HepG2 (cell line): ENCODE measurements around the gene TRIM10. TPM values are rescaled to one million over a fixed set of nuclear protein-coding genes. Genes with fewer than 3 reads are reported as not detected.
A peak's percentile ranks its signal among the peaks of the same experiment; 100 is the strongest.

Experiments used
- ATAC-seq: fragments of 200-7000 bp; cut with Tn5 transposase; 3 replicates; pipeline ENCODE4 v1.9.1; 2020; ENCODE audit warnings: mild to moderate bottlenecking, moderate library complexity
- BruUV-seq: library from RNA; stranded (reverse); fragments of 400-500 nt; replicated peaks from 2 replicates; lab custom pipeline; 2021; lab: Mats Ljungman, UMichigan
- CTCF ChIA-PET: fragments of 300-600 bp; formaldehyde crosslinking; extraction: SDS; loops from one replicate; lab custom pipeline; 2021; ENCODE audit warnings: low total read pairs, inconsistent platforms, low intra/inter-chr PET ratio; lab: Yijun Ruan, JAX
- POLR2A ChIA-PET: fragments of 350-600 bp; sonication (Branson Sonifier 250); formaldehyde crosslinking; loops from one replicate; lab custom pipeline; 2020; ENCODE audit warnings: antibody characterized with exemption, inconsistent platforms; lab: Yijun Ruan, JAX
- DNase-seq: peaks from one replicate; pipeline ENCODE4 v3.0.0-alpha.2; 2015; ENCODE audit warnings: low spot score
- FAIRE-seq: peaks from 3 replicates; lab custom pipeline; 2011; peaks lifted over from hg19 to GRCh38; lab: Jason Lieb, UNC
- H2AFZ ChIP-seq: one replicate; pipeline ENCODE4 v1.6.1; 2011; ENCODE audit warnings: low read length, inconsistent platforms
- H3K27ac ChIP-seq: fragments of 300-600 bp; 3 replicates; pipeline ENCODE4 v1.8.0; 2011; ENCODE audit warnings: mixed run types, mild to moderate bottlenecking, mixed read lengths, low read length, inconsistent platforms; ENCODE audit not compliant: insufficient read depth; ENCODE audit errors: extremely low read length
- H3K27me3 ChIP-seq, 2 experiments: fragments of 200-600 bp in 1 of 2; 2 replicates in 1 of 2; 3 replicates in 1 of 2; pipeline versions ENCODE4 v1.6.0 to v1.8.0; 2011; ENCODE audit warnings: low read length in 2 of 2, mild to moderate bottlenecking in 2 of 2, moderate library complexity in 2 of 2, inconsistent platforms in 1 of 2; ENCODE audit not compliant: insufficient read depth in 2 of 2, control insufficient read depth in 1 of 2
- H3K36me3 ChIP-seq, 2 experiments: fragments of 200-600 bp in 1 of 2; replicated peaks in 1 of 2; 2 replicates in 1 of 2; 3 replicates in 1 of 2; pipeline versions ENCODE4 v1.5.1 to v1.8.0; 2011; ENCODE audit warnings: low read length in 2 of 2, inconsistent platforms in 1 of 2; ENCODE audit not compliant: insufficient read depth in 2 of 2, control insufficient read depth in 1 of 2
- H3K4me1 ChIP-seq: 2 replicates; pipeline ENCODE4 v1.5.1; 2012; ENCODE audit warnings: low read length, inconsistent platforms; ENCODE audit not compliant: insufficient read depth
- H3K4me2 ChIP-seq: 2 replicates; pipeline ENCODE4 v1.6.0; 2011; ENCODE audit warnings: low read depth, low read length, inconsistent platforms
- H3K4me3 ChIP-seq, 3 experiments: fragments of 200-600 bp in 1 of 3; sonication (generic), shearing (Covaris generic) in 1 of 3; replicated peaks in 1 of 3; 2 replicates each; pipeline ENCODE4 v1.5.1; 2011 to 2016; ENCODE audit warnings: low read length in 3 of 3, inconsistent platforms in 2 of 3, low read depth in 2 of 3, mild to moderate bottlenecking in 2 of 3, control low read depth in 1 of 3, mixed read lengths in 1 of 3; ENCODE audit not compliant: insufficient read depth in 1 of 3
- H3K79me2 ChIP-seq: one replicate; pipeline ENCODE4 v1.6.1; 2011; ENCODE audit warnings: low read length, inconsistent platforms; ENCODE audit not compliant: insufficient read depth
- H3K9ac ChIP-seq: 2 replicates; pipeline ENCODE4 v1.6.0; 2011; ENCODE audit warnings: mild to moderate bottlenecking, low read depth, low read length, inconsistent platforms; ENCODE audit not compliant: insufficient read depth
- H3K9me3 ChIP-seq: 2 replicates; pipeline ENCODE4 v1.5.1; 2012; ENCODE audit warnings: mild to moderate bottlenecking, low read length
- H4K20me1 ChIP-seq: 2 replicates; pipeline ENCODE4 v1.6.0; 2011; ENCODE audit warnings: inconsistent platforms, mild to moderate bottlenecking, low read length, moderate library complexity; ENCODE audit not compliant: insufficient read depth
- CHD2 ChIP-seq: IDR thresholded peaks from 2 replicates; pipeline ENCODE4 v1.6.1; 2011; ENCODE audit warnings: low read depth, low read length, improper control_type of control experiment
- FOSL2 ChIP-seq: sonication (generic); formaldehyde crosslinking; IDR thresholded peaks from 2 replicates; pipeline ENCODE4 v1.4.0; 2020; ENCODE audit warnings: missing genetic modification reagents
- HOXA5 ChIP-seq: sonication (generic); formaldehyde crosslinking; IDR thresholded peaks from 2 replicates; pipeline ENCODE4 v1.4.0; 2020; ENCODE audit warnings: missing genetic modification reagents
- JARID2 ChIP-seq: sonication (generic); formaldehyde crosslinking; IDR thresholded peaks from 2 replicates; pipeline ENCODE4 v1.8.1; 2023; ENCODE audit warnings: missing genetic modification reagents, inconsistent platforms; ENCODE audit not compliant: insufficient replicate concordance
- MXD4 ChIP-seq: IDR thresholded peaks from 2 replicates; pipeline ENCODE4 v1.6.1; 2016; ENCODE audit warnings: mild to moderate bottlenecking, missing biosample characterization, missing genetic modification reagents
- RARG ChIP-seq: sonication (generic); formaldehyde crosslinking; IDR thresholded peaks from 2 replicates; pipeline ENCODE4 v1.4.0; 2020; ENCODE audit warnings: low read depth, mild to moderate bottlenecking, missing genetic modification reagents
- SIN3A ChIP-seq: IDR thresholded peaks from 2 replicates; pipeline ENCODE4 v1.6.1; 2011; ENCODE audit warnings: low read depth, mild to moderate bottlenecking, control low read depth, low read length, borderline replicate concordance
- THAP11 ChIP-seq: IDR thresholded peaks from 2 replicates; pipeline ENCODE4 v1.6.1; 2016; ENCODE audit warnings: missing biosample characterization, missing genetic modification reagents
- ZBTB14 ChIP-seq: sonication (generic); formaldehyde crosslinking; IDR thresholded peaks from 2 replicates; pipeline ENCODE4 v1.4.0; 2020; ENCODE audit warnings: missing genetic modification reagents
- ZNF143 ChIP-seq: sonication (generic); formaldehyde crosslinking; IDR thresholded peaks from 2 replicates; pipeline ENCODE4 v1.4.0; 2020; ENCODE audit warnings: missing genetic modification reagents
- ZNF281 ChIP-seq: sonication (generic); formaldehyde crosslinking; IDR thresholded peaks from 2 replicates; pipeline ENCODE4 v1.4.0; 2020; ENCODE audit warnings: missing genetic modification reagents, borderline replicate concordance
- ZNF446 ChIP-seq: sonication (generic); formaldehyde crosslinking; IDR thresholded peaks from 2 replicates; pipeline ENCODE4 v1.5.0; 2020; ENCODE audit warnings: mild to moderate bottlenecking, missing genetic modification reagents
- WGBS: methylation state at CpG from one replicate; pipeline ENCODE4 v1.1.6; 2017; ENCODE audit warnings: low lambda C conversion rate; 5-methylcytosine and 5-hydroxymethylcytosine counted together
- in situ Hi-C: cut with HindIII; loops from 2 replicates; pipeline ENCODE4 v1.10.0; 2017; ENCODE audit warnings: low pct_unique_long_range_greater_than_20kb; ENCODE audit not compliant: extremely low pct_ligation_motif_present
- intact Hi-C: fragments of 100-400 bp; cut with micrococcal nuclease; formaldehyde crosslinking; loops from one replicate; pipeline ENCODE4 v1.10.0; 2022; ENCODE audit not compliant: unreplicated experiment
- polyA plus RNA-seq, 8 experiments: library from polyadenylated mRNA; depleted of rRNA in 3 of 8; stranded (reverse) in 7 of 8; unstranded in 1 of 8; fragments of >200 nt; fragmentation: Illumina TruSeq in 4 of 8; extraction: Trizol in 4 of 8; gene quantifications; 2 replicates each; pipeline versions ENCODE4 v1.2.1 to v1.2.3, GENCODE V29; 2011 to 2016; ENCODE audit warnings: low read depth in 4 of 8, missing spikeins in 1 of 8, mixed read lengths in 1 of 8; ENCODE audit not compliant: insufficient read depth in 1 of 8
- total RNA-seq, 5 experiments: library from RNA; depleted of rRNA; stranded (reverse); fragments of >200 nt; fragmentation: Illumina TruSeq; extraction: Trizol; gene quantifications; 2 replicates each; pipeline ENCODE4 v1.2.3, GENCODE V29; 2016; ENCODE audit warnings: low read depth in 1 of 5

Gene TRIM10
- total and polyA plus RNA-seq, 2 of the 13 experiments (the other 11 are each of a cell fraction or from before 2014, with no cell fraction given) = 4.1 to 6.8 TPM

GRCh38 chr6:30156774-30157173, 4.2 kb downstream of the TRIM10 start:
- intact Hi-C loops (no loop called here), in situ Hi-C loops (no loop called here)
- Histone ChIP-seq H3K4me3 (no peak overlapping the region), H3K9ac (no peak overlapping the region), H3K79me2 (no peaks in the 10 kb centered on the region), H3K4me1 (peaks cover 69% of the 10 kb centered on the region), H3K27ac (no peak overlapping the region), H2AFZ (no peak overlapping the region), H3K9me3 (no peaks in the 10 kb centered on the region), H3K36me3 (no peaks in the 10 kb centered on the region), H3K4me2 (no peak overlapping the region), H4K20me1 (no peaks in the 10 kb centered on the region), H3K27me3 (no peaks in the 10 kb centered on the region)
- TF ChIP-seq ZNF446 = no peak
- no peak for TF ChIP-seq CHD2
- TF ChIP-seq ZBTB14 (CRISPR knock-in tag) = no peak
- no peak for TF ChIP-seq SIN3A
- TF ChIP-seq JARID2 = no peak
- FAIRE-seq (no peak), DNase-seq (no peak), ATAC-seq (no peak)
- CTCF ChIA-PET = no interaction called here
- POLR2A ChIA-PET = no interaction called here
- BruUV-seq = no TSS peak
- WGBS = over 99% methylated on average over 9 of the region's 9 CpGs

- ATAC-seq (no peak), DNase-seq (peak; percentile 49), FAIRE-seq (no peak)
- no TSS peak for BruUV-seq
- Histone ChIP-seq H3K4me3 (no peak overlapping the region), H3K9me3 (no peaks in the 10 kb centered on the region), H3K36me3 (no peaks in the 10 kb centered on the region), H2AFZ (no peak overlapping the region), H3K79me2 (no peaks in the 10 kb centered on the region), H3K4me2 (no peak overlapping the region), H3K4me1 (peaks cover 70% of the 10 kb centered on the region), H4K20me1 (no peaks in the 10 kb centered on the region), H3K9ac (no peak overlapping the region), H3K27me3 (no peaks in the 10 kb centered on the region), H3K27ac (no peak overlapping the region)
- intact Hi-C loops (no loop called here), in situ Hi-C loops (no loop called here)
- POLR2A ChIA-PET = no interaction called here
- WGBS = 86% methylated on average over 4 of the region's 4 CpGs
- no peak for TF ChIP-seq MXD4
- no peak for TF ChIP-seq RARG (CRISPR knock-in tag)
- TF ChIP-seq FOSL2 (CRISPR knock-in tag) = peak; percentile 27; the same call in 1 of the 2 replicates
- TF ChIP-seq THAP11 (CRISPR knock-in tag) = 0 out of 2 replicates have a peak, but pooled peaks have one; percentile 15
- TF ChIP-seq HOXA5 (CRISPR knock-in tag) = peak; percentile 95
- peak; percentile 59; the same call in 1 of the 2 replicates for TF ChIP-seq ZNF281 (CRISPR knock-in tag)
- peak; percentile 50; the same call in 1 of the 2 replicates for TF ChIP-seq ZNF143
- CTCF ChIA-PET = no interaction called here
Observed at GRCh38 chr6:30156262-30156599, 4.8 kb downstream of the TRIM10 start.
